T-helper 2 cell treated with Interferon-gamma antibody and Interleukin-4, amounts not matched to agents 5 μg/mL and 100 μg/mL, for 36 hours (primary cell): ENCODE results near the gene GALNS.
"Not testable (repeated sequence)": the region's sequence is repeated elsewhere in the genome, so short reads cannot be mapped to it uniquely, and the experiment has no call there.

Source experiments
- DNase-seq: peaks from one replicate; pipeline ENCODE4 v3.0.0; 2021; ENCODE audit warnings: low spot score
- H3K27ac Mint-ChIP-seq: one replicate; pipeline ENCODE4 v1.8.0; 2021; ENCODE audit warnings: mild to moderate bottlenecking, mixed read lengths
- H3K27me3 Mint-ChIP-seq: one replicate; pipeline ENCODE4 v1.8.0; 2021; ENCODE audit warnings: low read depth, mixed read lengths
- H3K36me3 Mint-ChIP-seq: one replicate; pipeline ENCODE4 v1.8.0; 2021; ENCODE audit warnings: low read depth, mixed read lengths
- H3K4me1 Mint-ChIP-seq: one replicate; pipeline ENCODE4 v1.8.0; 2021; ENCODE audit warnings: low read depth, mixed read lengths
- H3K4me3 Mint-ChIP-seq: one replicate; pipeline ENCODE4 v1.8.0; 2022; ENCODE audit warnings: mild to moderate bottlenecking, moderate library complexity, mixed read lengths
- H3K9me3 Mint-ChIP-seq: one replicate; pipeline ENCODE4 v1.8.0; 2021; ENCODE audit warnings: mixed read lengths

The GALNS gene

DNA sequence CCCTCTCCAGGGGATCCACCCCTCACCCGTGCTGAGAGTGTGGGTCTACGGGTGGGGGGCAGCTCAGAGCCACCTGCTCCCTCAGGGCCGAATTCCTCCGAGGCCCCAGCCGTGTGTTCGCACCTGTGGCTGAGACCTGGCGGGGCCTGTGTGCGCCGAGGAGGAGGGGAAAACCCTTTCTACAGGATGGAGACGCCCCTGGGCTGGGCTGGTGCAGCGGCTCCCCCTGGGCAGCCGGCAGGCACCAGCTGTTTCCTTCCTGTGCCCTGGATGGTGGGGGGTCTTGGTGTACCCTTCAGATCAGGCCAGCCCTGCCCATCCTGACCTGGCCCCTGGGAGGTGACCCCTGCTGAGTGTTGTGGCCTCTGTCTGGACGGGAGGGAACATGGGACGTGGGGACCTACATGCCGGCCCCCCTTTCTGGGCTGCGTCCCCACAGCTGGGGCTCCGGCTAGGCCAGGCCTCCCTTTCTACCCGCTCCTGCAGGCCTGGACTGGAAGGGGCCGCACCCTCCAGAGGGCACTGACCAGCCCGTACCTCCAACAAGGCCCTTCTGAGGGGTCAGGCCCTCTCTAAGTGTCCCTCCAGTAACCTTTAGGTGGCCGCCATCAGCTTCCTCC lies 38.0 kb upstream of the GALNS start:
- Mint-ChIP-seq H3K4me3 (no peak overlapping the region), H3K27ac (no peak overlapping the region)

DNA sequence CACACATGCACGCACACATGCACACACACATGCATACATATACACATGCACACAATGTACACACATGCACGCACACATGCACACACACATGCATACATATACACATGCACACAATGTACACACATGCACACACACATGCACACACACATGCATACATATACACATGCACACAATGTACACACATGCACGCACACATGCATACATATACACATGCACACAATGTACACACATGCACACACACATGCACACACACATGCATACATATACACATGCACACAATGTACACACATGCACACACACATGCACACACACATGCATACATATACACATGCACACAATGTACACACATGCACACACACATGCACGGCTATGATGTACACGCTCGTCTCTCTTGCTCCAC lies 37.5 kb upstream of the GALNS start:
- not testable (repeated sequence) for H3K9me3 Mint-ChIP-seq, H3K27ac Mint-ChIP-seq, H3K4me1 Mint-ChIP-seq, DNase-seq, H3K36me3 Mint-ChIP-seq, H3K4me3 Mint-ChIP-seq, H3K27me3 Mint-ChIP-seq

More for the DNA sequence above, 38.0 kb upstream of the GALNS start:
- DNase-seq, result no peak
- Mint-ChIP-seq H3K36me3 (no peaks in the 10 kb centered on the region), H3K27me3 (no peaks in the 10 kb centered on the region), H3K4me1 (no peaks in the 10 kb centered on the region), H3K9me3 (no peaks in the 10 kb centered on the region)

DNA sequence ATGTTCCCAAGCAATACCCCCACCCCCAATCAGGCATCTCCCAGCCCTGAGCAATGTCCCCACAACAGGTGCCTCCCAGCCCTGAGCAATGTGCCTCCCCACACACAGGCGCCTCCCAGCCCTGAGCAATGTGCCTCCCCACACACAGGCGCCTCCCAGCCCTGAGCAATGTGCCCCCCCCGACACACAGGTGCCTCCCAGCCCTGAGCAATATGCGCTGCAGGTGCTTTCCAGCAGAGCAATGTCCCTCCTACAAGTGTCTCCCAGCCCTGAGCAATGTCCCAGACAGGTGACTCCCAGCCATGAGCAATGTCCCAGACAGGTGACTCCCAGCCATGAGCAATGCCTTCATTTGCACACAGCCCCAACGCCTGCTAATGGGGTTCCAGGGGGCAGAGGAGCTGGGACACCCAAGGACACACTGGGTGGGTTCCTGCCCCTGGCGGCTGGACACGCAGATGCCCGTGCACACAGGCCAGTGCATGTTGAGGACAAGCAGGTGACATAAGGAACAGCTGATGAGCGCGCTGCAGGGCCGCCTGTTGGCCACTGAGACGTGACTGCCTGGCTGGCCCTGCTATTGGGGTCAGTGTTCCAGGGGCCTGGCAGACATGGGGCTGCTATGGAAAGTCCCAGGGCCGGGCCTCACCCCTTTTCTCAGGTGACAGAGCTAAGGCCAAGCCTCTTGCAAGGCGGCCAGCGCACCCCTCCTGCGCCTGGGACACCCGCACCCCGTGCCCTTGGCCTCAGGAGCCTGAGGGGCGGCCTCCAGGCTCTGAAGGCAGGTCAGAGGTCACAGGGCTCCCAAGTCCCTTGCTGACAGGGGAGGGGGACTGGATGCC lies 36.6 kb upstream of the GALNS start:
- Mint-ChIP-seq H3K27me3 (no peaks in the 10 kb centered on the region), H3K27ac (no peak overlapping the region), H3K36me3 (no peaks in the 10 kb centered on the region), H3K4me3 (no peak overlapping the region), H3K4me1 (no peaks in the 10 kb centered on the region), H3K9me3 (no peaks in the 10 kb centered on the region)
- no peak for DNase-seq

DNA sequence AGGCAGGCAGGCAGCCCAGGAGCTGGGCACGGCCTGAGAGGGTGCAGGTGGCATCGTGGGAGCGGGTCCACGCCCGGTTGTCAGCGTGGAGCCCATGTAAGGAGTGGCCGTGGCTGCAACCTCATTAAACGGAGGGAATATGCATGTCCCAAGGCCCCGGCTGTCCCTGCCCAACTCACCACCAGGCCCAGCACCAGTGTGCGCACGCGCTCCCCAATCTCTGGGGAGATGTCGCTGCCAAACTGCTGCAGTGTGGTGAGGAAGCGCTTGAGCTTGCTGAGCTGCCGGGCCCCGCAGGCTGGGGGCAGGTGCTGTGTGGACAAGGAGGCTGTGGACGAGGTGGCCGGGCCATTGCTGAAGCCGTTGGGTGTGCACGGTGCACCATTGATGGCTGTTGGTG lies 35.3 kb upstream of the GALNS start:
- no peaks in the 10 kb centered on the region for H3K9me3 Mint-ChIP-seq
- H3K27me3 Mint-ChIP-seq, result no peaks in the 10 kb centered on the region
- H3K27ac Mint-ChIP-seq, result no peak overlapping the region
- no peaks in the 10 kb centered on the region for H3K36me3 Mint-ChIP-seq
- H3K4me3 Mint-ChIP-seq, result no peak overlapping the region
- no peaks in the 10 kb centered on the region for H3K4me1 Mint-ChIP-seq
- DNase-seq, result no peak

DNA sequence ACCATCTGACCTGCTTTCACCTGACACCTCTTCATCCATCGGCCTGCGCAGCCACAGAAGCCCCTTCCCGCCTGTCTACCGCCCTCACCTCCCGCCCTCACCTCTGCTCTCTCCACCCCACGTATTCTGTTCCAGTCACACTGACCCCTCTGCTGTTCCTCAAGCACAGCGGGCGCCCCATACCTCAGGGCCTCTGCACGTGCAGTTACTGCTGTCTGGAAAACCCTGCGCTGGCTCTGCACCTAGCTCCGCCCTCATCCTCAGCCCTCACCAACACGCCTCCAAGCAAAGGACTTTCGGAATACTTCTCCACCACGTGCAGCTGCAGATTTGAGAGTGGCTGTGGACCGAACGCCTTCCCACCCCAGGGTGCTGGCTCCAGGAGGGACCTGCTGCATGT lies 34.3 kb upstream of the GALNS start:
- no peak for DNase-seq
- Mint-ChIP-seq H3K9me3 (no peaks in the 10 kb centered on the region), H3K27ac (no peak overlapping the region), H3K27me3 (no peaks in the 10 kb centered on the region), H3K36me3 (no peaks in the 10 kb centered on the region), H3K4me1 (no peaks in the 10 kb centered on the region), H3K4me3 (no peak overlapping the region)

DNA sequence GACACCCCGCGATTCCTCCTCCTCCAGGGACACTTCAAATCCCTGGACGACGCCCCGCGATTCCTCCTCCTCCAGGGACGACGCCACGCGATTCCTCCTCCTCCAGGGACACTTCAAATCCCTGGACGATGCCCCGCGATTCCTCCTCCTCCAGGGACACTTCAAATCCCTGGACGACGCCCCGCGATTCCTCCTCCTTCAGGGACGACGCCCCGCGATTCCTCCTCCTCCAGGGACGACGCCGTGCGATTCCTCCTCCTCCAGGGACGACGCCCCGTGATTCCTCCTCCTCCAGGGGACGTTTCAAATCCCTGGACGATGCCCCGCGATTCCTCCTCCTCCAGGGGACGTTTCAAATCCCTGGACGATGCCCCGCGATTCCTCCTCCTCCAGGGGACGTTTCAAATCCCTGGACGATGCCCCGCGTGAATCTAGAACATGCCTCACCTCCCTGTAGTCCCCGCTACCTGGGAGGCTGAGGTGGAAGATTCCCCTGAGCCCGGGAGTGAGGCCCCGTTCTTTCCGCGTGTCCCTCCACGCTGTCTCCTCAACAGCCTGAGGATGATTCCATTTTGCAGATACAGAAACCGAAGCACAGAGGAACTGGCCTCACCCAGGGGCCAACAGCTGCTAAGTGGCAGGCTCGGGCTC lies 33.1 kb upstream of the GALNS start:
- H3K4me1 Mint-ChIP-seq, H3K27ac Mint-ChIP-seq, DNase-seq, H3K36me3 Mint-ChIP-seq, H3K27me3 Mint-ChIP-seq, H3K9me3 Mint-ChIP-seq, H3K4me3 Mint-ChIP-seq: not testable (repeated sequence)

DNA sequence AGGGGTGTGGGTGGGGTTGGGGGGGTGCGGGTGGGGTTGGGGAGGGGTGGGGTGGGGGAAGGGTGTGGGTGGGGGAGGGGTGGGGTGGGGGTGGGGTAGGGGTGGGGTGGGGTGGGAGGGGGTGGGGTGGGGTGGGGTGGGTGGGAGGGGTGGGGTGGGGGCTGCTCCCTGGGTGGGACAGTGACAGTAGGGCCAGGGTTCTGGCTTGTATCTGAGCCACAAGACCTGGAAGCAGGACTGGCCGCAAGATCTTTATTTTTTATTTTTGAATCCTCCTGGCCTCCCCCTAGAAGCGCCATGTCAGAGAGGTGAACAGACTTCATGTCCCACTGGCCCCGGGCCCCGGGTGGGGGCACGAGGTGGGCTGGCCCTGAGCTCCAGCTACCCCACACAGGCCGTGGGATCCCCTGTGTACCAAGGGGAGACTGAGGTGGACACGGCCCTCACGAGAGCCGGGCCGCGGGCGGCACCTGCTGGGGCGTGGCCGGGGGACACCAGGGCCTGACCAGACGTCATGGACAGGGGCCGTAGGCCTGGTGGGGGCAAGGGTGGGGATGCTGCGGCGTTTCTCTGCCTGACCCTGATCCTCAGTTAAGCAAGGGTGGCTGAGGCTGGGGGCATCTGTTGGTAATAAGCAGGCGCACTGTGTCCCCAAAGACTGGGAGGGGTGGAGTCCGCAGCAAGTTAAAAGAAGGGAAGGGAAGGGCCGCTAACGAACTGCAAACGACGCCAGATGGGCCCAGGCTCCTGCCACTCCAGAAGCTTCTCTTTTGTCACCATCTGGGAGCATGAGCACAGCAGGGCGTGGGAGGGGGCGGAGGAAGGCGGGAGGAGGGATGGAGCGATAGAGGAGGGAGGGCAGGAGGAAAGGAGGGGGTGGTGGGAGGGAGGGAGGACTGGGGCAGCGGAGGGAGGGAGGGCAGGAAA lies 32.0 kb upstream of the GALNS start:
- Mint-ChIP-seq H3K27me3 (no peaks in the 10 kb centered on the region), H3K27ac (no peak overlapping the region), H3K36me3 (no peaks in the 10 kb centered on the region), H3K9me3 (no peaks in the 10 kb centered on the region), H3K4me3 (no peak overlapping the region), H3K4me1 (no peaks in the 10 kb centered on the region)
- no peak for DNase-seq

DNA sequence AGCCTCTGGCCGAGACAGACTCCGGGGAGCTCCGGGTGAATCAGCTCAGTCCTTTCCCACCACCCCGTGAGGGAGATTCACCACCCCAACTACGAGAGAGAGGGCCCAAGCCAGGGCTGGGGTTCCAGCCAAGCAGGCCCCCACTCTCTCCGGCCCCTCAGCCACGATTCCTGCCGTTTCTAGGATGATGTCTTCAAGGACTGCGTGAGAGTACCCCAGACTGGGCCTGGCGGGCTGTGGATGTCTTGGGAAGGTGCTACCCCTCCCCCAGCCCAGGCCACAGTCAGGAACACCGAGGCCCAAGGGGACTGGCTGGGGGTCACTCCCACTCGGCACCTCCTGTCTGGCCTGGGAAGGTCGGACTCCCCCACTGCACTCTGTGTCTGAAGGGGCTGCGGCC lies 31.3 kb upstream of the GALNS start:
- DNase-seq, result no peak
- Mint-ChIP-seq H3K27me3 (no peaks in the 10 kb centered on the region), H3K27ac (no peak overlapping the region), H3K4me1 (no peaks in the 10 kb centered on the region), H3K9me3 (no peaks in the 10 kb centered on the region), H3K4me3 (no peak overlapping the region), H3K36me3 (no peaks in the 10 kb centered on the region)

DNA sequence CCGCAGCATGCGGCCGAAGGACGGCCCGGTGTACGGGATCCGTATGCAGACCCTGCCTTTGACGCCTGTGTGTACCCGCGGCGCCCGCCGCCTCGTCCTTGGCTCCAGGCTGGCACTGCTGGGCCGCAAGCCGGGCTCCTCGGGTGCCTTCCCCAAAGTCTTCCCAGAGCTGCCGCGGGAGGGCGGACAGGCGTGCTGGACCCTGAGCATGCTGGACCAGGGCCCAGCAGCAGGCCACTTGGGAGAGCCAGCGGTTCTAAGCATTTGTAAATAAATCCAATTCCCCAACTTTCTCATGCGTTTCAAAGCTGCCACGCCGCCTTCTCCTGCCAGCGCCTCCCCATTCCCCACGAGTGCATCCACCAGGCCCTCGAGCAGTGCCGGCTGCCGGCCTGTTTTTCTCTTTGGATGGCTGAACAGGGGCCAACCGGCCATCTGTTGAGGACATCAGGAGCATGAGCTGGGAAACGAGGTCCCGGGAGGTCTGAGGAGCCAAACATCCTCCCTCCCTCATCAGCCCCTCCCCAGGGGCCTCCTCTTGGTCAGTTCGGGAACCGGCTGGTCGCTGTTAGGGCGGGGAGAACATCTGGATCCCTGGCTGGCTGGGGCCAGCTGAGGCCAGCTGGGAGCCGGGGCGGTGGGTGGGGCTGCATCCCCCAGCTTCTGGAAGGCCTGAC lies 30.2 kb upstream of the GALNS start:
- Mint-ChIP-seq H3K9me3 (no peaks in the 10 kb centered on the region), H3K36me3 (no peaks in the 10 kb centered on the region), H3K4me3 (no peak overlapping the region), H3K27ac (no peak overlapping the region), H3K27me3 (no peaks in the 10 kb centered on the region), H3K4me1 (peaks cover 5% of the 10 kb centered on the region)
- no peak for DNase-seq

DNA sequence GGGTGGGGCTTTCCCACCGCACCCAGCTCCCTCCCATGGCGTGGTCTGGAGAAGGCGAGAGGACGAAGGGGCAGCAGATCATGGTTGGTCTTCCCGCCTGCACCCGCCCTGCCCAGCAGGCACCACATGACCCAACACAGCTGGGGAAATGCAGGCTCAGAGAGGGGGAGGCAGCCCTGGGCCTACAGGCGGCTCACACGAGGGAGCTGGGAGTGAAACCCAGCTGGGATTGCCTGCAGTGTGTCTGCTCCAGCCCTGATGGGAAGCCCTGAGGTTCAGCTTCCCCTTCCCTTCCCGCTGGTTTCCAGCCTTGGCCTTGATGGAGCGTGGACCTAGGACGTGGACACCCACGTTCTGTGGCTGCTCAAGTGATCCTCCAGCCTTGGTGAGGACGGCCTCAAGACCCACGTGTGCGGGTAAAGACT lies 29.7 kb upstream of the GALNS start:
- DNase-seq, result no peak
- Mint-ChIP-seq H3K9me3 (no peaks in the 10 kb centered on the region), H3K4me3 (no peak overlapping the region), H3K27me3 (no peaks in the 10 kb centered on the region), H3K36me3 (no peaks in the 10 kb centered on the region), H3K27ac (no peak overlapping the region), H3K4me1 (peaks cover 5% of the 10 kb centered on the region)

DNA sequence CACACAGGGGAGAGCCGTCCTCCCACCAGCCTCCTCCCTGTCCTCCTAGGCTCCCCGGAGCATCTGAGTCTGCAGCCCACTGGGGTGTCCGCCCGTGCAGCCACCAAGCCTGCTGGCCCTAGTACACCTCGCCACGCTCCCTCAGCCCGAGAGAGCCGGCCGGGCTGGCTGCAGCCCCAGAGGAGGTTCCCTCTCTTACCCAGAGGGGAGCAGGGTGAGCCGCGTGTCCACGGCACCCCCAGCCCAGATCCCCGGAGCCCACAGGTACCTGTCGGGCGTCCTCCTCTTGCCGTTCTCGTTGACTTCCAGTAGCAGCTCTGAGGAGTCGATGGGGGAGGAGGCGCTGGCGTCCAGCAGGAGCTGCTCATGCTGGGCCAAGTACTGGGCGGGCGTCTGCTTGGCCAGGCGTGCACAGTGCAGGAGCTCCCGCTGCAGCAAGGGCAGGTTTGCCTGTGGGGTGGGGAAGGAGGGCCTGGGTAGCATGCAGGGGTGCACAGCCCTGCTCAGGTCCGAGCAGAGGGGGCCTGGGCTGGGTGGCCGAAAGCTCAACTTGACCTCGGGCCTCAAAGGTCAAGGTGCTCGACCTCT lies 29.0 kb upstream of the GALNS start:
- Mint-ChIP-seq H3K36me3 (no peaks in the 10 kb centered on the region), H3K27ac (no peak overlapping the region), H3K9me3 (no peaks in the 10 kb centered on the region), H3K4me1 (peaks cover 5% of the 10 kb centered on the region), H3K27me3 (no peaks in the 10 kb centered on the region), H3K4me3 (no peak overlapping the region)
- DNase-seq, result no peak

DNA sequence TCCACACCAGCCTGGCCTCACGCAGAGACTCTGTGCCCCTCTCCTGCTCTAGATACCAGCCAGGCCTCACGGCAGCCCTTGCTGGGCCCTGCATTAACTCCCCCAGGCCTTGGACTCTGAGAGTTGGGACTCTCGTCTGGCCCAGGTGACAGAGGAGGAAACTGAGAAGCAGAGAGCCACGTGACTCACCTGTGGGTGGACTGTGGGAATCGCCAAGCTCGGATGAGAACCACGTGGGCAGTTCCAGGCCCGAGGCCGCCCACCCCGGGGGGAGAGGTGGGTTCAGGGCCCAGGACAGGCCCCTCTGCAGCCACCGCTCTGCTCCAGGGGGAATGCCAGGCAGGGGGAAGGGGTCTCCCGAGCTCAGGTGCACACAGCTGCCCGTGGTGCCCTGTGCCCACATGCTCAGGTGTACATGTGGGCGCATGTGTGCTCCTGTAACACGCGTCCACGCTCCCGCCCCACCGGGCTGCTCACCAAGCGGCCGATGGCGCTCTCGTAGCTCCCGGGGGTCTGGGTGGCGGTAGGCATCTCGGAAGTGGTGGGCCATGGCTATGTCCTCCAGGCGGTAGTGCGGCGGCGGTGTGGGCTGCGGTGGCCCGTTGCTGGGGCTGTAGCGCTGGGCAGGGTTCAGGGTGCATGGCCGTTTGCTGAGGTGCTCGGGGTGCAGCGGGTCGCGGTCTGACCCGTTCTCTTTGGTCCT lies 28.0 kb upstream of the GALNS start:
- Mint-ChIP-seq H3K36me3 (no peaks in the 10 kb centered on the region), H3K4me3 (no peak overlapping the region), H3K4me1 (peaks cover 5% of the 10 kb centered on the region), H3K27me3 (no peaks in the 10 kb centered on the region), H3K9me3 (no peaks in the 10 kb centered on the region), H3K27ac (no peak overlapping the region)
- DNase-seq, result no peak
